ENCODE measurements around the gene MCEMP1.

GRCh38 chr19:7650148-7650547, 26.7 kb upstream of the MCEMP1 start:
- TF ChIP-seq CTCF (IDR thresholded peaks at IDR 0.05; ENCODE audit: low read depth, low read length, poor library complexity, severe bottlenecking) (no peak), EZH2phosphoT487 (IDR thresholded peaks at IDR 0.05; ENCODE audit: borderline replicate concordance, low read length) (no peak)

All from DOHH2 (cell line).